Activated CD8-positive, alpha-beta memory T cell treated with anti-CD3 and anti-CD28 coated beads for 48 hours (primary cell): ENCODE measurements around the gene C13orf46.

ENCODE experiments used
- DNase-seq, 3 experiments: peaks; one replicate each; pipeline ENCODE4 v3.0.0-alpha.2; 2020; ENCODE audit warnings: low read depth in 2 of 3, low spot score in 2 of 3

Gene C13orf46

DNA sequence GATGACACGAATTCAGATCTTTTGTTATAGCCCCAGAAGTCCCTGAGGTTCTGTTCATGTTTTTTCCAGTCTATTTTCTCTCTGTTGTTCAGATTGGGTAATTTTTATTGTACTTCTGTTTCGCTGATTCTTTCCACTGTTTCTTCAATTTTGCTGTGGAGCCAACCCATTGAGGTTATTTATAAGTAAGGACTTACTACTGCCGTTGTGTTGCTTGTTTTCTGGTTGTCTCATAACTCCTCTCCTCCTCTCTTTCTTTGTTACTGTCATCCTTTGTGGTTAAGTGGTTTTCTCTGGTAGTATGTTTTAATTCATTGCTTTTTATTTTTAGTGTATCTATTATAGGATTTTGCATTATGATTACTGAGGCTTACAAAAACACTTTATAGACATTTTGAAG, 61.3 kb downstream of the C13orf46 start:
- no peak for DNase-seq

DNA sequence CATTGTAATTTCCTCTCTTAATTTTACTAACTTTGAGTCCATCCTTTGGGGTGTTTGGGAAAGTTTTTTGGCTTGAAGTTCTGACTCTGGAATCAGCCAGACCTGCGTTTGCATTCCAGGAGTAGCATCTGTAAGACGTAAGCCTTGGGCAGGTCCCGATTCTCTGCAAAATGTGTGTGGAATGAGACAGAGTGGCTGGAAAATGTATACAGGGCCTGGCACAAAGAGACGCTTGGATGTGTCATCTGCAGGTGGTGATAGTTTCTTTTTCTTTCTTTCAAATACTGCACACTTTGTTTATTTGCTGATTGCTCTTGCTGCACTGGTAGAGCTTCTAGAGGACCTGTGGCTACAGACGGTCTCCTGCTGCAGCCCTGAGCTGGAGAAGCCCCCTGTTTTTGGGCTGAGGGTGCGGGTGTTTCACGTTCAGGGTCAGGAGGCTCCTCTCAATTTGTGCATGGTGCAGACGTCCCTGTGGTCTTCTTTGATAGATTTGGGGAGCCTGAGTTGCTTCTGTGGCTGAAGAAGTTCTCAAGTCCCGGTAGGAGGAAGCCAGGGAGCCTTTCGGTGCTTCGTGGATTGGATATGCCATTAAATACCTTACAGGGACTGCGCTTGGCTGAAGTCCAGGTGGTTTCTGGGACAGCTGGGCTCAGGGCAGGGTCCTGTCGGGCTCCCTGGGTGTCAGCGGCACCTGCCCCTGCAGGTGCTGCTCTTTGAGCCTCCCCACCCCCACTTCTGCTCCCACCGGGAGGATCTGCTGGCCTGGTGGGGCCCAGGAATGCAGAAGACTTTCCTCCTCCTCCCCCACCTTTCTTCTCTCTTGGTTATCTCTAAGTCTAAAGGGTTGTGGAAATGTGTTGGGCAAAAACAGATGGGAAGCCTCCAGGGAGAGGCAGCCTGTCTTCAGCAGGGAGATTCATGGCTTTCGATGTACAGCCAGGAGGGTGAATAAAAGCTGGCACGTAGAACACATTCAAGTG, 66.0 kb downstream of the C13orf46 start:
- no peak for DNase-seq

DNA sequence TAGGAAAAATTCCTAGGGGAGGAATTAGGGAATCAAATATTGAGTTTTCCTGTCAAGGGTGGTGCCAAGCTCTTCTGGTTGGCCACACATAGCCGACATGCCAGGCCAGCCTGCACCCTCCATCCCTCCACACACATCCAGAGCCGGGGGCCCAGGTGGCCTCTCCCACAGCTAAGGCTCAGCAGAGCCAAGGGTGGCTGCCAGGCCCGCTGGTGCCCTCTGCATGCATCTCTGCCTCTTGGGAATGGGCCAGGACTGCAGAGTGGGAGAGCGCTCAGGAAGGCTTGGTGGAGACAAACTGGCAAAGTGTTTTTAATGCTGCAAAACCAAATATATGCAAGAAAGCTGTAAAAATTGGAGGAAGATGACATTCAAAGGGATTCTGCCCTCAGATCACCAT, 67.3 kb downstream of the C13orf46 start:
- no peak for DNase-seq

DNA sequence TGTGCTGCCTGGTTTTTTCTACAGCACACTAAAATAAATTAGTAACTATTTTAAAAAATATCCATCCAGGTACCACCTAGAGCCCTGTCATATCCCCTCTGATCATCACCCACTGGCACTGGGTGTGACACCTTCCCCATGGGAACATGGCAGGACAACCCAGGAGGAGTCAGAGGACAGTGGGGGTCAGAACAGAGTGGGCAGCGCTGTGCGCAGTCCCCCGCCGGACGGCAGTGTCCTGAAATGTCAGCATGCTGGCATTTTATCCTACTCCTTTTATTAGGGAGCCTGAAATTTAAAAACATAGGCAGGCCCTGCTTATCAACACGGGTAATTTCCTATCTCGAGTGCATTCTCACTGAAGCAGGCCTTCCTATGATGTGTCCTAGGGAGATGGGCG, 67.9 kb downstream of the C13orf46 start:
- DNase-seq: no peak

GRCh38 chr13:113905018-113905417, 68.9 kb downstream of the C13orf46 start:
- no peak for DNase-seq

DNA sequence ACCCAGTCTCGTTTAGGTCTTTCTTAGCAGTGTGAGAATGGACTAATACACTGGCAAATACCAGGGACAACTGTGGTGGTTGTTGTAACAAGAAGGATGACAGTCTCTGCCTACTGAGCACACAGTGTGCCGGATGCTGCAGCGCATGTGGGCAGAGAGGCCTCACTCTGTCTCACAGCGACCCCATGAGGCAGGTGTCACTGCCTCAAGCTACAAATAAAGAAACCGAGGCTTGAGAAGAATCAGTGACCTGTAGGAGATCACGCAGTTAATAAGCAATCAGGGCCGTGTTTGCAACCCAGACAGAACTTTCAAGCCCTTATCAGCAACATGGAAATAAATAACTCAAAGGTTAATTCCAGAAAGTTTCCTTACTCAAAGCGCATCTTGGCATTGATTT, 69.5 kb downstream of the C13orf46 start:
- no peak for DNase-seq

DNA sequence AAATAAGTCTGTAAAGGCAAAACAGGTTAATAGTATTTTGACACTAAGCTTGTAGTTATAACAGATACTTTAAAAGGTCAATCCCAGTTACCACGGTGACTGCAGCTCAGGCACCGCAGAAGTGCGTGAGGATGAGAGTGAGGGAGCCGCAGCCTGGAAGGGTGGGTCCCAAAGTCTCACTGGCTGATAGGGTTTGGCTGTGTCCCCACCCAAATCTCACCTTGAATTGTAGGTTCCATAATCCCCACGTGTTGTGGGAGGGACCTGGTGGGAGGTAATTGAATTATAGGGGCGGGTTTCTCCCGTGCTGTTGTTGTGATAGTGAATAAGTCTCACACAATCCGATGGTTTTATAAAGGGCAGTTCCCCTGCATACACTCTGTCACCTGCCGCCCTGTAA, 70.0 kb downstream of the C13orf46 start:
- no peak for DNase-seq
